GM18951 (cell line): Measurements from ENCODE around the gene INPP4B.
"Not testable (repeated sequence)": the region's sequence is repeated elsewhere in the genome, so short reads cannot be mapped to it uniquely, and the experiment has no call there.

Source experiments
- POLR2A ChIP-seq: IDR thresholded peaks from 4 replicates; pipeline ENCODE4 v1.6.1; 2011; ENCODE audit warnings: mild to moderate bottlenecking; ENCODE audit not compliant: insufficient read length, insufficient read depth; ENCODE audit errors: extremely low read depth
- in situ Hi-C: fragments of 300-500 bp; cut with MboI; formaldehyde crosslinking; loops from one replicate; pipeline ENCODE4 v1.12.0; 2022; ENCODE audit warnings: low sequenced_read_pairs, mixed read lengths, inconsistent platforms; ENCODE audit not compliant: unreplicated experiment

INPP4B gene

GRCh38 chr4:142656178-142656577, 189.9 kb downstream of the INPP4B start:
- TF ChIP-seq POLR2A, result no peak

GRCh38 chr4:142648378-142648777, 197.7 kb downstream of the INPP4B start:
- in situ Hi-C loops, result no loop called here
- TF ChIP-seq POLR2A, result no peak

More at GRCh38 chr4:142656178-142656577, 189.9 kb downstream of the INPP4B start:
- in situ Hi-C loops, result no loop called here

GRCh38 chr4:142645475-142646108, 200.5 kb downstream of the INPP4B start:
- TF ChIP-seq POLR2A, result no peak
- in situ Hi-C loops, result no loop called here

- in situ Hi-C loops, result not testable (repeated sequence)
Observed at GRCh38 chr4:142644628-142645027, 201.5 kb downstream of the INPP4B start.

- no peak for TF ChIP-seq POLR2A
- in situ Hi-C loops, result no loop called here
Observed at GRCh38 chr4:142637614-142638013, 208.5 kb downstream of the INPP4B start.

GRCh38 chr4:142631836-142632235, 214.3 kb downstream of the INPP4B start:
- no peak for TF ChIP-seq POLR2A
- in situ Hi-C loops, result no loop called here

- in situ Hi-C loops, result no loop called here
Observed at GRCh38 chr4:142615324-142615665, 230.8 kb downstream of the INPP4B start.

GRCh38 chr4:142614621-142615323, 231.3 kb downstream of the INPP4B start:
- TF ChIP-seq POLR2A, result no peak
- in situ Hi-C loops, result no loop called here

More at GRCh38 chr4:142615324-142615665, 230.8 kb downstream of the INPP4B start:
- TF ChIP-seq POLR2A, result no peak

GRCh38 chr4:142607976-142608375, 238.1 kb downstream of the INPP4B start:
- in situ Hi-C loops, result no loop called here
- TF ChIP-seq POLR2A, result no peak

- no peak for TF ChIP-seq POLR2A
- in situ Hi-C loops, result no loop called here
Observed at GRCh38 chr4:142600952-142601351, 245.1 kb downstream of the INPP4B start.

- no peak for TF ChIP-seq POLR2A
- in situ Hi-C loops, result no loop called here
Observed at GRCh38 chr4:142598132-142598531, 248.0 kb downstream of the INPP4B start.

GRCh38 chr4:142596595-142596994, 249.5 kb downstream of the INPP4B start:
- in situ Hi-C loops, result no loop called here
- TF ChIP-seq POLR2A, result no peak

GRCh38 chr4:142596121-142596520, 250.0 kb downstream of the INPP4B start:
- TF ChIP-seq POLR2A, result no peak

GRCh38 chr4:142595222-142595871, 250.8 kb downstream of the INPP4B start:
- no peak for TF ChIP-seq POLR2A
- in situ Hi-C loops, result no loop called here

More at GRCh38 chr4:142596121-142596520, 250.0 kb downstream of the INPP4B start:
- in situ Hi-C loops, result no loop called here

- in situ Hi-C loops, result no loop called here
- TF ChIP-seq POLR2A, result no peak
Observed at GRCh38 chr4:142585411-142585810, 260.7 kb downstream of the INPP4B start.
